ENCODE measurements around the gene MT1M.

Gene MT1M

DNA sequence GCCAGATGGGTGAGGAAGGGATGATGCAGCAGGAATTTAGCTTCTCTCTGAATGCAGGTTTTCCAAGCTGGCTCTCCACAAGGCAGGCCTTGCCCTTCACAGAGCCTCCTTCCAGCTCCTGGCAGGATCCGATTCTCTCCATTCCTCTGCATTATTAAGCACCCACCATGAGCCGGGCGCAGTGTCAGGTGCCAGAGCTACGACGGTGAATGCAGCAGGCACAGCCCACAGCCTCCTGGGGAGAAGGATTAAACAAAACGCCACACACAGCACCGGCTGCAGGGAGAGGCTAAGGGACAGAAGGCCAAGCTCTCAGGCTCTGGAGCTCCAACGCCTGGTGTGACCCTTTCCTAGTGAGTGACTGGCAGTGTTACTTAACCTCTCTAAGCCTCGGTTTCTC lies 31.1 kb upstream of the MT1M start:
- no peaks in the 10 kb centered on the region for H4K20me1 ChIP-seq (ENCODE audit: low read depth, low read length)
- H3K36me3 ChIP-seq (ENCODE audit: low read length) = no peaks in the 10 kb centered on the region
- no peak overlapping the region for H3K4me2 ChIP-seq (ENCODE audit: low read depth, low read length, poor library complexity, severe bottlenecking)
- no peak for TF ChIP-seq EZH2phosphoT487 (conservative IDR thresholded peaks at IDR 0.05; ENCODE audit: low read length)
- TF ChIP-seq, protein P1, sequence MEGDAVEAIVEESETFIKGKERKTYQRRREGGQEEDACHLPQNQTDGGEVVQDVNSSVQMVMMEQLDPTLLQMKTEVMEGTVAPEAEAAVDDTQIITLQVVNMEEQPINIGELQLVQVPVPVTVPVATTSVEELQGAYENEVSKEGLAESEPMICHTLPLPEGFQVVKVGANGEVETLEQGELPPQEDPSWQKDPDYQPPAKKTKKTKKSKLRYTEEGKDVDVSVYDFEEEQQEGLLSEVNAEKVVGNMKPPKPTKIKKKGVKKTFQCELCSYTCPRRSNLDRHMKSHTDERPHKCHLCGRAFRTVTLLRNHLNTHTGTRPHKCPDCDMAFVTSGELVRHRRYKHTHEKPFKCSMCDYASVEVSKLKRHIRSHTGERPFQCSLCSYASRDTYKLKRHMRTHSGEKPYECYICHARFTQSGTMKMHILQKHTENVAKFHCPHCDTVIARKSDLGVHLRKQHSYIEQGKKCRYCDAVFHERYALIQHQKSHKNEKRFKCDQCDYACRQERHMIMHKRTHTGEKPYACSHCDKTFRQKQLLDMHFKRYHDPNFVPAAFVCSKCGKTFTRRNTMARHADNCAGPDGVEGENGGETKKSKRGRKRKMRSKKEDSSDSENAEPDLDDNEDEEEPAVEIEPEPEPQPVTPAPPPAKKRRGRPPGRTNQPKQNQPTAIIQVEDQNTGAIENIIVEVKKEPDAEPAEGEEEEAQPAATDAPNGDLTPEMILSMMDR (IDR thresholded peaks at IDR 0.05; ENCODE audit: insufficient read depth, low read length, poor library complexity, severe bottlenecking) = no peak
- H3K9me2 ChIP-seq (replicated peaks; ENCODE audit: insufficient read depth, low read length) = no peaks in the 10 kb centered on the region
- H2AFZ ChIP-seq (ENCODE audit: low read depth, low read length, severe bottlenecking) = no peak overlapping the region
- H3K27ac ChIP-seq (ENCODE audit: low read depth, low read length) = no peak overlapping the region
- H3F3A ChIP-seq (ENCODE audit: insufficient read depth) = no peaks in the 10 kb centered on the region
- H3K9ac ChIP-seq (ENCODE audit: low read length) = no peak overlapping the region
- no peaks in the 10 kb centered on the region for H3K9me3 ChIP-seq (ENCODE audit: insufficient read depth, low read length)
- H3K79me2 ChIP-seq (ENCODE audit: insufficient read depth, low read length) = no peaks in the 10 kb centered on the region
- no peaks in the 10 kb centered on the region for H3K27me3 ChIP-seq (ENCODE audit: low read length)
- no peak overlapping the region for H3K4me3 ChIP-seq (ENCODE audit: insufficient read depth, low read length, poor library complexity, severe bottlenecking)

DNA sequence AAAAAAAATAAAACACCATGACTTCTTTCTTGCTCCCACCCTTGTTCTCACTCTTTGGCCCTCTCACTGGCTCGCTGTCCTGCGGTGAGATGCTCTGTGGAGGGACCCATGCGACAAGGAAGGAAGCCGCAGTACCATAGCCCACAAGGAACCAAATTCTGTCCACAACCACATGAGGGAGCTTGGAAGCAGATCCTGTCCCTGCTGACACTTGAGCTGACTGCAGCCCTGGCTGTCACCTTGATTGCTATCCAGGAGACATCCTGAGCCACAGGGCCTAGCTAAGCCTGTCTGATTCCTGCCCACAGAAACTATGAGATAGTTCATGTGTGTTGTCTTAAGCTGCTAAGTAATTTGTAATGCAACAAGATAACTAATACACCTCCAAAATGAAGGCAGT lies 28.9 kb upstream of the MT1M start:
- Histone ChIP-seq H4K20me1 (ENCODE audit: low read depth, low read length) (no peaks in the 10 kb centered on the region), H2AFZ (ENCODE audit: low read depth, low read length, severe bottlenecking) (no peak overlapping the region), H3K9ac (ENCODE audit: low read length) (no peak overlapping the region), H3K27ac (ENCODE audit: low read depth, low read length) (no peak overlapping the region), H3K27me3 (ENCODE audit: low read length) (no peaks in the 10 kb centered on the region), H3K4me2 (ENCODE audit: low read depth, low read length, poor library complexity, severe bottlenecking) (no peak overlapping the region), H3F3A (ENCODE audit: insufficient read depth) (no peaks in the 10 kb centered on the region), H3K9me3 (ENCODE audit: insufficient read depth, low read length) (no peaks in the 10 kb centered on the region), H3K79me2 (ENCODE audit: insufficient read depth, low read length) (no peaks in the 10 kb centered on the region), H3K36me3 (ENCODE audit: low read length) (no peaks in the 10 kb centered on the region), H3K9me2 (replicated peaks; ENCODE audit: insufficient read depth, low read length) (no peaks in the 10 kb centered on the region), H3K4me3 (ENCODE audit: insufficient read depth, low read length, poor library complexity, severe bottlenecking) (no peak overlapping the region)
- no peak for TF ChIP-seq EZH2phosphoT487 (conservative IDR thresholded peaks at IDR 0.05; ENCODE audit: low read length)
- TF ChIP-seq, protein P1 (IDR thresholded peaks at IDR 0.05; ENCODE audit: insufficient read depth, low read length, poor library complexity, severe bottlenecking) = no peak

GRCh38 chr16:56604966-56605365 lies 27.5 kb upstream of the MT1M start:
- Histone ChIP-seq H4K20me1 (ENCODE audit: low read depth, low read length) (no peaks in the 10 kb centered on the region), H3K79me2 (ENCODE audit: insufficient read depth, low read length) (no peaks in the 10 kb centered on the region), H3K9me3 (ENCODE audit: insufficient read depth, low read length) (no peaks in the 10 kb centered on the region), H3K27me3 (ENCODE audit: low read length) (no peaks in the 10 kb centered on the region), H3K4me2 (ENCODE audit: low read depth, low read length, poor library complexity, severe bottlenecking) (no peak overlapping the region), H2AFZ (ENCODE audit: low read depth, low read length, severe bottlenecking) (no peak overlapping the region), H3K4me3 (ENCODE audit: insufficient read depth, low read length, poor library complexity, severe bottlenecking) (no peak overlapping the region), H3F3A (ENCODE audit: insufficient read depth) (no peaks in the 10 kb centered on the region), H3K27ac (ENCODE audit: low read depth, low read length) (no peak overlapping the region), H3K36me3 (ENCODE audit: low read length) (no peaks in the 10 kb centered on the region), H3K9me2 (replicated peaks; ENCODE audit: insufficient read depth, low read length) (no peaks in the 10 kb centered on the region), H3K9ac (ENCODE audit: low read length) (no peak overlapping the region)
- TF ChIP-seq, protein P1 (IDR thresholded peaks at IDR 0.05; ENCODE audit: insufficient read depth, low read length, poor library complexity, severe bottlenecking) = no peak
- TF ChIP-seq EZH2phosphoT487 (conservative IDR thresholded peaks at IDR 0.05; ENCODE audit: low read length) = no peak
